AG10803 (cell line): Measurements from ENCODE around the gene ATL1.

ENCODE experiments used
- DNase-seq: peaks from one replicate; pipeline ENCODE4 v3.0.0; 2010; ENCODE audit warnings: low read depth
- H3K4me3 ChIP-seq: 2 replicates; pipeline ENCODE4 v1.5.1; 2011; ENCODE audit warnings: mild to moderate bottlenecking, low read length, control low read depth
- CTCF ChIP-seq: conservative IDR thresholded peaks from 2 replicates; pipeline ENCODE4 v1.5.1; 2011; ENCODE audit warnings: mild to moderate bottlenecking, low read length, control low read depth, inconsistent platforms

Gene ATL1

DNA sequence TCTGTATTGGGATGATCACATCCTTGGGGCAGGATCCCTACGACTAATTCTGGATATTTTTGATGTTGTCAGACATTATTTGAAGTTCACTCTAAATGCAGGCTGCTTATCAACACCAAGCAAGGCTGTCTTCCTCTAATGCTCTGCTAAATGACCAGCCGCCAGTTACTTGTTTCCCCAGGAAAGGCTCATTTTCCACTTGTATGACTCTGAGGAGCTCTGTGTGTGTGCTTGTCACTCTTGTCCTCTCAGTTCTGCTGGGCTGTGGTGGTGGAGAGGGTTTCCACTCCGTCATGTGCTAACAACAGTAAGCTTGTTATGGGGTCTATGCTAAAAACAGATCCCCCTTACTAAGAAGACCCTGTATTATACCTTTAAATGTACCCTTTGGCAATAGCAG is 42.1 kb downstream of the ATL1 start:
- no peak overlapping the region for H3K4me3 ChIP-seq
- no peak for TF ChIP-seq CTCF
- DNase-seq, result no peak

DNA sequence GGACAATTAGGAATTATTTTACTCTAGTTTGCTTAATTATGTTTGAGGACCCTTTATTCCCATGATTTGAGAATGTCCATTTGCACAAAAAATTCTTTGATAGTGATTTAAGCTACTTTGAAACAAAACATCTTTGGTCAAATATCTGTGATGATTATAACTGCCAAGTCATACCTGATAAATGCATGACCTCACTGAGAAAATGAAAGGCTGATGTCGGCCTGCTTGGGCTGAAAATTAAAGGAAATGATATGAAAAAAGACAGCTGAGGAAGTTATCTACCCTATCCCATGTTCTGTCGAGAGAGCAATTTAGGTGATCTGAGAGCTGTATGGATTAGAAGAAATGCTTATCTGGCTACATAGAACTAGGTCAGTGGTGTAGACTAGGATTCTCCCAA is 43.6 kb downstream of the ATL1 start:
- DNase-seq, result no peak
- TF ChIP-seq CTCF, result no peak
- no peak overlapping the region for H3K4me3 ChIP-seq

DNA sequence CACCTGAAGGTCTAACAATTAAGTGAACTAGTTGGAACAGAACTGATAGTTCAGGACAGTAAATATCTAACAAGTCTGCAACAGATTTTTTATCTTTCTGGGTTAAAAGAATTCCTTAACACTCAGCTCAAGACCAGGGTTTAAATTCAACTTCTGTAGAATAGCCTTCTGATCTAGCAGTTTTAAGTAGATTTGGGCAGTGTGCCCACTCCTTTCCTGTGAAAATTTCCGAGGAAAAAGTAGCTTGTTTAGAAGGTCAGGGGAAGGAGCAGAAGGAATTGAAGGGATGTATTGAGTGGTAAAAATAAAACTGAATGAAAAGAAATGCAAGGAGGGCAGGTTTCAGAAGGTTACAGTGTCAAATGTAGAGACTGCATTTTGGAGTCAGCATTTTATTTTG is 45.8 kb downstream of the ATL1 start:
- TF ChIP-seq CTCF, result no peak
- DNase-seq, result no peak
- no peak overlapping the region for H3K4me3 ChIP-seq

GRCh38 chr14:50606468-50606867 is 46.5 kb downstream of the ATL1 start:
- TF ChIP-seq CTCF, result no peak
- no peak overlapping the region for H3K4me3 ChIP-seq
- DNase-seq, result no peak

GRCh38 chr14:50607181-50607580 is 47.2 kb downstream of the ATL1 start:
- DNase-seq, result peak; percentile 89
- no peak for TF ChIP-seq CTCF
- no peak overlapping the region for H3K4me3 ChIP-seq

DNA sequence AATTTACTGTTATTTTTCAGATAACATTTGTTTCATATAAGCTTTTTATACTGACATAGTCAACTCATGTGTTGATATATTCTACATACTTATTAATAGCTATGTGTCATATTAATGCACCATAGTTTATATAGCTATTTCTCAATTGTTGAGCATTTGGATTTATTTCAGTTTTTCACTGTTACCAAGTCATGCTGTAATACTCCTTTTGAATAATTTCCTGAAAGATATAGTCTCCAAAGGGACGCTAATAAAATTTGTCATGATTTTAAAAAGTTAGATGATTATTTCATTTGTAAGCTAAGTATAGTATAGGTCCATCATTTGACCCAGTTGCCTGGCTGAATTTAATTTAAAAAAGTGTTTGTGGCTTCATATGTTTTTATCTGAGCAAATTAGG is 47.8 kb downstream of the ATL1 start:
- no peak for TF ChIP-seq CTCF

DNA sequence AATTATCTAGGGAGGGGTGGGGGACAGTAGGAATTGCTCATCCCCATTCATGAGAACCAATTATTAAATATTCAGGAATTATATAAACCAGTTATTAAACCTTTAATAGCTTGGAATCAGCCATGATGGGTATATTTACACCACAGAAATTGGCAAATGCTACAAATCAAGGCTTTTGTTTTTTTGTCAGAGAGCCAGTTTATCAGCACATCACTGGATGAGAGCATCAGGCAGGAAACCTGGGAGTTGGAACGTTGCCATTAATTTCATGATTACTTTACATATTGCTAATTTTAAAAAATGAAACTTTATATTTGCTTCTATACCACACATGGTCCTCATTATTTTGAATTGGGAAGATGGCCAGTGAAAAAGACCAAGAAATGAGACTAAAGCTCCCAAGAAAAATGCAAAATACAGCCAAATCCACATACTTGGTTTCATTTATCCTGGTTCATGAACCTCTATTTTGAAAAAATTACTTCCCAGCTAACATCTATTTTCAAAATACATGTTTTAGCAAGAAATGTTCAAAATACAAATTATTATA is 48.4 kb downstream of the ATL1 start:
- H3K4me3 ChIP-seq, result no peak overlapping the region
- TF ChIP-seq CTCF, result no peak
- DNase-seq, result peak; percentile 81

More for the DNA sequence above, 47.8 kb downstream of the ATL1 start:
- no peak for DNase-seq
- no peak overlapping the region for H3K4me3 ChIP-seq
